AG04450 (cell line): Measurements from ENCODE around the gene LMTK2. TPM values are rescaled to one million over a fixed set of nuclear protein-coding genes. Genes with fewer than 3 reads are reported as not detected.

Experiments
- CTCF ChIA-PET: fragments of 300-600, 350-600 bp; formaldehyde crosslinking; extraction: SDS; loops from one replicate; lab custom pipeline; 2022; ENCODE audit warnings: antibody characterized with exemption, inconsistent platforms; lab: Charles Lee
- POLR2A ChIA-PET: fragments of 350-600 bp; formaldehyde crosslinking; extraction: SDS; loops from one replicate; lab custom pipeline; 2021; ENCODE audit warnings: antibody characterized with exemption, inconsistent platforms; lab: Yijun Ruan, JAX
- DNase-seq: peaks from one replicate; pipeline ENCODE4 v3.0.0-alpha.2; 2011; ENCODE audit warnings: low read depth, low spot score
- H3K27ac ChIP-seq: one replicate; pipeline ENCODE4 v1.5.1; 2012; ENCODE audit warnings: low read depth, low read length, control low read depth
- H3K27me3 ChIP-seq: one replicate; pipeline ENCODE4 v1.6.0; 2012; ENCODE audit warnings: low read length; ENCODE audit not compliant: control insufficient read depth, insufficient read depth
- H3K4me3 ChIP-seq: 2 replicates; pipeline ENCODE4 v1.5.1; 2011; ENCODE audit warnings: mild to moderate bottlenecking, low read depth, low read length, control low read depth
- H3K9me3 ChIP-seq: 2 replicates; pipeline ENCODE4 v1.5.1; 2012; ENCODE audit warnings: low read length; ENCODE audit not compliant: control insufficient read depth, insufficient read depth
- CTCF ChIP-seq: IDR thresholded peaks from 2 replicates; pipeline ENCODE4 v1.5.1; 2011; ENCODE audit warnings: low read depth, low read length, control low read depth, inconsistent platforms
- polyA plus RNA-seq: library from polyadenylated mRNA; depleted of rRNA; stranded (reverse); fragments of >200 nt; gene quantifications from 2 replicates; pipeline ENCODE4 v1.2.3, GENCODE V29; 2011

The LMTK2 gene
- polyA plus RNA-seq, 1 experiment: 3.7 TPM

GRCh38 chr7:98133621-98134303, 27.1 kb downstream of the LMTK2 start:
- no peaks in the 10 kb centered on the region for H3K27me3 ChIP-seq
- no peak for DNase-seq
- no peak overlapping the region for H3K4me3 ChIP-seq
- no peak for TF ChIP-seq CTCF
- CTCF ChIA-PET: interaction anchor here (0.6 to 7.0 kb wide), 6 partner anchors 8 to 113 kb away, joined by 3 to 50 read pairs (median 5); no protein-coding TSS in a partner anchor
- POLR2A ChIA-PET: no interaction called here
- H3K9me3 ChIP-seq: no peaks in the 10 kb centered on the region
- H3K27ac ChIP-seq: no peak overlapping the region

GRCh38 chr7:98134420-98135228, 28.0 kb downstream of the LMTK2 start:
- H3K27me3 ChIP-seq: no peaks in the 10 kb centered on the region
- no peak for TF ChIP-seq CTCF
- CTCF ChIA-PET: interaction anchor here (0.6 to 7.0 kb wide), 4 partner anchors 8 to 113 kb away, joined by 3 to 50 read pairs (median 13); no protein-coding TSS in a partner anchor
- DNase-seq: no peak
- H3K4me3 ChIP-seq: no peak overlapping the region
- POLR2A ChIA-PET: no interaction called here
- H3K9me3 ChIP-seq: no peaks in the 10 kb centered on the region
- no peak overlapping the region for H3K27ac ChIP-seq

GRCh38 chr7:98135984-98136383, 29.3 kb downstream of the LMTK2 start:
- Histone ChIP-seq H3K27ac (no peak overlapping the region), H3K9me3 (no peaks in the 10 kb centered on the region), H3K27me3 (no peaks in the 10 kb centered on the region), H3K4me3 (no peak overlapping the region)
- no peak for TF ChIP-seq CTCF
- ChIA-PET CTCF (interaction anchor here (2.1 to 3.9 kb wide), 2 partner anchors 30 to 33 kb away, joined by 9 to 21 read pairs; no protein-coding TSS in a partner anchor), POLR2A (interaction anchor here (0.6 kb wide), 1 partner anchor 39 kb away, joined by 3 read pairs; no protein-coding TSS in a partner anchor)
- no peak for DNase-seq

GRCh38 chr7:98136423-98136822, 29.8 kb downstream of the LMTK2 start:
- Histone ChIP-seq H3K4me3 (no peak overlapping the region), H3K9me3 (no peaks in the 10 kb centered on the region), H3K27me3 (no peaks in the 10 kb centered on the region), H3K27ac (no peak overlapping the region)
- ChIA-PET CTCF (interaction anchor here (2.1 to 3.9 kb wide), 2 partner anchors 31 to 32 kb away, joined by 9 to 21 read pairs; no protein-coding TSS in a partner anchor), POLR2A (no interaction called here)
- TF ChIP-seq CTCF: no peak
- no peak for DNase-seq
